ENCODE data around the gene PRKAG2.

DNA sequence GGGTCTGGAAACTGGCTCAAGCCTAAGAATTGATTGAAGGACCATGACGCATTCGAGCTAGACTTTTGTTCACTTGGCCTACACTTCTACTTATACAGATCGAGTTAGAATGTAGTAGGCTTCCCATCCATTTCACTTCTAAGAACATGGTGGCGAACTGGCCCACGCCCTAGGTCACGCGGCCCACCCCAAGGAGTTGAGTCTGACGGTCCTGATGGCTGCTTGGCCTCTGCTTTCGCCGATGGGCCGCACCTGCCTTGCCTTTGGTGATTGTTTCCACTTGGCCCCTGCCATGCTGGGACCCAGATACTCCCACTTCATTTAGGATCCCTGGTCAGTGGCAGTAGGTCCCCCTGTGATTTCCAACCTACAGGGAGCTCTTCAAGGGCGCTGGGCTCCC lies 153.6 kb downstream of the PRKAG2 start:
- TF ChIP-seq EZH2 (IDR thresholded peaks at IDR 0.05) (no peak), POLR2AphosphoS5 (IDR thresholded peaks at IDR 0.05; ENCODE audit: borderline replicate concordance, low read depth, low read length) (no peak), FOXP2 (optimal IDR thresholded peaks at IDR 0.05; ENCODE audit: control extremely low read depth, extremely low read length, insufficient read depth) (no peak)

Data from SK-N-MC (cell line).